Measurements from ENCODE around the gene THG1L. TPM values are rescaled to one million over a fixed set of nuclear protein-coding genes. Genes with fewer than 3 reads are reported as not detected.

Gene THG1L
- total and polyA plus RNA-seq, 2 of the 13 experiments (the other 11 are each of a cell fraction or from before 2014, with no cell fraction given): 16.6 to 17.2 TPM

DNA sequence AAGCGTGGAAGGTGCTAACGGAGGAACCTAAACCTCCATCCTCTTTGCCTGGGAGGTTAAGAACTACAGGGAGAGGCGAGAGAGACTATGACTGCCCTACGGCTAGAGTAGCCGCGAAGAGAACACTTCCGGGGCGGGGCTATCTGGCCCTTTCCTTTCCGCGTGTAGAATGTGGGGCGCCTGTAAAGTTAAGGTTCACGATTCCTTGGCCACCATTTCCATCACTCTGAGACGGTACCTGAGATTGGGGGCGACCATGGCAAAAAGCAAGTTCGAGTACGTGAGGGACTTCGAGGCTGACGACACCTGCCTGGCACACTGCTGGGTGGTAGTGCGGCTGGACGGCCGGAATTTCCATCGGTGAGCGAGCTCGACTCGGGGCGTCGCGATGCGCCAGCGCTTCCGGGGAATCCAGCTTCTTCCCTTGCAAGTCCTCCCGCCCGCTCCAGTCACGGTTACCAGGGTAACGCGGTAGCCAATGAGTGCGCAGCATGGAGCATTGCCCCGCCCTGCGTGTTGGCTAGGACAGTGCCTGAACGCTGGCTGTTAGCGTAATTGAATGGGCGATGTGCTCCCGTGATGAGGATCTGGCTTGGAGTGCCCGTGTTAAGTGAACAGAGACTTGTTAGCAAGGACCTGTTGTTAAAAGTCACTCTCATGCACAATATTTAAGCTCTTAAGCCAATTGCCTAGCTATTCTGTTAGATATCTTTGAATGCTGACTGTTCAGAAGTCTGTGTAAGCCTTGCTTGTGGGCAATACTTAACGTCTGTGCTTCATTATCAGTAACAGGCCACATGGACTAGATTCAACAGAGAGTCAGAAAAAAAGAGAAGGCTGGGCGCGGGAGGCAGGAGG lies at the start of gene THG1L (continued):
- TF ChIP-seq NKX3-1 (CRISPR knock-in tag; IDR thresholded peaks at IDR 0.05): 0 out of 2 replicates have a peak, but pooled peaks have one; percentile 43
- TF ChIP-seq KAT2B (IDR thresholded peaks at IDR 0.05; ENCODE audit: borderline replicate concordance, low read depth, low read length): no peak
- TF ChIP-seq, protein P1, sequence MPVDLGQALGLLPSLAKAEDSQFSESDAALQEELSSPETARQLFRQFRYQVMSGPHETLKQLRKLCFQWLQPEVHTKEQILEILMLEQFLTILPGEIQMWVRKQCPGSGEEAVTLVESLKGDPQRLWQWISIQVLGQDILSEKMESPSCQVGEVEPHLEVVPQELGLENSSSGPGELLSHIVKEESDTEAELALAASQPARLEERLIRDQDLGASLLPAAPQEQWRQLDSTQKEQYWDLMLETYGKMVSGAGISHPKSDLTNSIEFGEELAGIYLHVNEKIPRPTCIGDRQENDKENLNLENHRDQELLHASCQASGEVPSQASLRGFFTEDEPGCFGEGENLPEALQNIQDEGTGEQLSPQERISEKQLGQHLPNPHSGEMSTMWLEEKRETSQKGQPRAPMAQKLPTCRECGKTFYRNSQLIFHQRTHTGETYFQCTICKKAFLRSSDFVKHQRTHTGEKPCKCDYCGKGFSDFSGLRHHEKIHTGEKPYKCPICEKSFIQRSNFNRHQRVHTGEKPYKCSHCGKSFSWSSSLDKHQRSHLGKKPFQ (CRISPR knock-in tag; IDR thresholded peaks at IDR 0.05; ENCODE audit: insufficient replicate concordance): no peak
- TF ChIP-seq MED13 (CRISPR knock-in tag; IDR thresholded peaks at IDR 0.05): no peak
- no peak for TF ChIP-seq SMARCE1 (IDR thresholded peaks at IDR 0.05; ENCODE audit: borderline replicate concordance)
- peak in 1 of 2 experiments; percentile 65; a peak in 1 of 4 replicates for TF ChIP-seq ATF4 (CRISPR knock-in tag; IDR thresholded peaks at IDR 0.05)
- peak; percentile 53; the same call in 1 of the 2 replicates for TF ChIP-seq EHMT2 (IDR thresholded peaks at IDR 0.05; ENCODE audit: borderline replicate concordance, low read depth, low read length)
- no peak for TF ChIP-seq CREBL2 (CRISPR knock-in tag; IDR thresholded peaks at IDR 0.05; ENCODE audit: borderline replicate concordance)
- TF ChIP-seq ZNF749 (CRISPR knock-in tag; IDR thresholded peaks at IDR 0.05; ENCODE audit: borderline replicate concordance): 0 out of 2 replicates have a peak, but pooled peaks have one; percentile 36
- TF ChIP-seq ZZZ3 (CRISPR knock-in tag; IDR thresholded peaks at IDR 0.05; ENCODE audit: borderline replicate concordance): peak; percentile 61; the same call in 1 of the 2 replicates
- TF ChIP-seq NFYC (CRISPR knock-in tag; IDR thresholded peaks at IDR 0.05): peak; percentile 90
- no peak for TF ChIP-seq ZNF7 (CRISPR knock-in tag; IDR thresholded peaks at IDR 0.05)
- TF ChIP-seq EED (CRISPR knock-in tag; IDR thresholded peaks at IDR 0.05): peak; percentile 79
- no peak for TF ChIP-seq ESRRA (CRISPR knock-in tag; IDR thresholded peaks at IDR 0.05; ENCODE audit: low read depth)
- TF ChIP-seq, protein P2, sequence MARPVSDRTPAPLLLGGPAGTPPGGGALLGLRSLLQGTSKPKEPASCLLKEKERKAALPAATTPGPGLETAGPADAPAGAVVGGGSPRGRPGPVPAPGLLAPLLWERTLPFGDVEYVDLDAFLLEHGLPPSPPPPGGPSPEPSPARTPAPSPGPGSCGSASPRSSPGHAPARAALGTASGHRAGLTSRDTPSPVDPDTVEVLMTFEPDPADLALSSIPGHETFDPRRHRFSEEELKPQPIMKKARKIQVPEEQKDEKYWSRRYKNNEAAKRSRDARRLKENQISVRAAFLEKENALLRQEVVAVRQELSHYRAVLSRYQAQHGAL (CRISPR knock-in tag; IDR thresholded peaks at IDR 0.05; ENCODE audit: not compliant biosample characterization): peak; percentile 41
- no peak for TF ChIP-seq PREB (CRISPR knock-in tag; IDR thresholded peaks at IDR 0.05)
- TF ChIP-seq, protein P3, sequence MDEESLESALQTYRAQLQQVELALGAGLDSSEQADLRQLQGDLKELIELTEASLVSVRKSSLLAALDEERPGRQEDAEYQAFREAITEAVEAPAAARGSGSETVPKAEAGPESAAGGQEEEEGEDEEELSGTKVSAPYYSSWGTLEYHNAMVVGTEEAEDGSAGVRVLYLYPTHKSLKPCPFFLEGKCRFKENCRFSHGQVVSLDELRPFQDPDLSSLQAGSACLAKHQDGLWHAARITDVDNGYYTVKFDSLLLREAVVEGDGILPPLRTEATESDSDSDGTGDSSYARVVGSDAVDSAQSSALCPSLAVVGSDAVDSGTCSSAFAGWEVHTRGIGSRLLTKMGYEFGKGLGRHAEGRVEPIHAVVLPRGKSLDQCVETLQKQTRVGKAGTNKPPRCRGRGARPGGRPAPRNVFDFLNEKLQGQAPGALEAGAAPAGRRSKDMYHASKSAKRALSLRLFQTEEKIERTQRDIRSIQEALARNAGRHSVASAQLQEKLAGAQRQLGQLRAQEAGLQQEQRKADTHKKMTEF (CRISPR knock-in tag; IDR thresholded peaks at IDR 0.05): peak; percentile 81
- no peak for TF ChIP-seq U2AF2 (IDR thresholded peaks at IDR 0.05; ENCODE audit: low read depth, low read length)
- TF ChIP-seq FOXO1 (CRISPR knock-in tag; IDR thresholded peaks at IDR 0.05): no peak
- TF ChIP-seq DNMT1 (CRISPR knock-in tag; IDR thresholded peaks at IDR 0.05): no peak

All from HepG2 (cell line).